Trophoblast cell (in vitro differentiated cells and primary cell): ENCODE measurements around the gene NUP58.

Source experiments
- DNase-seq, 2 donors: peaks; one replicate each; pipeline ENCODE4 v3.0.0-alpha.2; 2016
- H2AFZ ChIP-seq: 2 replicates; pipeline ENCODE4 v1.6.1; 2013; ENCODE audit warnings: low read length, moderate library complexity, mild to moderate bottlenecking; ENCODE audit not compliant: insufficient read depth, poor library complexity
- H2AK5ac ChIP-seq: 2 replicates; pipeline ENCODE4 v1.6.1; 2013; ENCODE audit warnings: mild to moderate bottlenecking, low read length
- H2BK120ac ChIP-seq: 2 replicates; pipeline ENCODE4 v1.6.1; 2013; ENCODE audit warnings: low read length, mild to moderate bottlenecking, moderate library complexity; ENCODE audit not compliant: insufficient read depth, poor library complexity
- H2BK12ac ChIP-seq: 2 replicates; pipeline ENCODE4 v1.6.1; 2013; ENCODE audit warnings: mild to moderate bottlenecking, low read length, moderate library complexity
- H2BK5ac ChIP-seq: 2 replicates; pipeline ENCODE4 v1.6.1; 2013; ENCODE audit warnings: low read length, low read depth, moderate library complexity, mild to moderate bottlenecking; ENCODE audit not compliant: poor library complexity
- H3K14ac ChIP-seq: 2 replicates; pipeline ENCODE4 v1.6.1; 2013; ENCODE audit warnings: mild to moderate bottlenecking, low read length
- H3K18ac ChIP-seq: 2 replicates; pipeline ENCODE4 v1.6.1; 2013; ENCODE audit warnings: mild to moderate bottlenecking, low read length
- H3K23ac ChIP-seq: 2 replicates; pipeline ENCODE4 v1.6.1; 2013; ENCODE audit warnings: low read length
- H3K27ac ChIP-seq: 2 replicates; pipeline ENCODE4 v1.5.1; 2013; ENCODE audit warnings: low read depth, mild to moderate bottlenecking, inconsistent platforms, low read length, moderate library complexity
- H3K27me3 ChIP-seq: 2 replicates; pipeline ENCODE4 v1.6.1; 2013; ENCODE audit warnings: inconsistent platforms, mild to moderate bottlenecking, low read length, moderate library complexity; ENCODE audit not compliant: insufficient read depth
- H3K36me3 ChIP-seq, 2 experiments: 1 replicate in 1 of 2; 2 replicates in 1 of 2; pipeline ENCODE4 v1.6.1; 2013; ENCODE audit warnings: low read length in 2 of 2, mild to moderate bottlenecking in 2 of 2, moderate library complexity in 1 of 2; ENCODE audit not compliant: insufficient read depth in 2 of 2, control insufficient read depth in 1 of 2
- H3K4ac ChIP-seq: 2 replicates; pipeline ENCODE4 v1.6.1; 2013; ENCODE audit warnings: low read depth, mild to moderate bottlenecking, low read length, moderate library complexity
- H3K4me1 ChIP-seq, 2 experiments: 1 replicate in 1 of 2; 2 replicates in 1 of 2; pipeline ENCODE4 v1.6.1; 2013; ENCODE audit warnings: low read length in 2 of 2, mild to moderate bottlenecking in 2 of 2, moderate library complexity in 1 of 2; ENCODE audit not compliant: insufficient read depth in 2 of 2, control insufficient read depth in 1 of 2
- H3K4me2 ChIP-seq: 2 replicates; pipeline ENCODE4 v1.6.1; 2013; ENCODE audit warnings: inconsistent platforms, mild to moderate bottlenecking, low read length, moderate library complexity
- H3K4me3 ChIP-seq: 2 replicates; pipeline ENCODE4 v1.5.1; 2013; ENCODE audit warnings: mild to moderate bottlenecking, low read depth, low read length, inconsistent platforms
- H3K79me1 ChIP-seq: one replicate; pipeline ENCODE4 v1.6.1; 2013; ENCODE audit warnings: low read length
- H3K79me2 ChIP-seq: 2 replicates; pipeline ENCODE4 v1.6.1; 2013; ENCODE audit warnings: low read length, mild to moderate bottlenecking; ENCODE audit not compliant: control insufficient read depth, insufficient read depth, poor library complexity
- H3K9ac ChIP-seq: 2 replicates; pipeline ENCODE4 v1.6.1; 2013; ENCODE audit warnings: mild to moderate bottlenecking, low read length
- H3K9me3 ChIP-seq: 2 replicates; pipeline ENCODE4 v1.6.1; 2013; ENCODE audit warnings: low read depth, mild to moderate bottlenecking, control low read depth, inconsistent platforms, low read length; ENCODE audit not compliant: insufficient read depth
- H4K12ac ChIP-seq: 2 replicates; pipeline ENCODE4 v1.6.1; 2013; ENCODE audit warnings: low read depth, mild to moderate bottlenecking, low read length, moderate library complexity
- H4K8ac ChIP-seq: 2 replicates; pipeline ENCODE4 v1.6.1; 2013; ENCODE audit warnings: low read depth, mild to moderate bottlenecking, low read length, moderate library complexity
- H4K91ac ChIP-seq: one replicate; pipeline ENCODE4 v1.6.1; 2013; ENCODE audit warnings: low read depth, mild to moderate bottlenecking, low read length, moderate library complexity
- WGBS: extraction: QIAGEN DNeasy Blood & Tissue Kit; methylation state at CpG from one replicate; pipeline ENCODE4 v1.1.7; 2013; ENCODE audit warnings: missing lambda C conversion rate; ENCODE audit not compliant: insufficient read length, insufficient coverage; ENCODE audit errors: extremely low coverage; 5-methylcytosine and 5-hydroxymethylcytosine counted together

Gene NUP58

GRCh38 chr13:25391932-25392331 lies 90.5 kb downstream of the NUP58 start:
- no peak overlapping the region for H3K9ac ChIP-seq
- no CpG with 5 or more reads among the region's 4 CpGs for WGBS
- no peak overlapping the region for H3K27ac ChIP-seq

More at GRCh38 chr13:25391932-25392331, 90.5 kb downstream of the NUP58 start:
- Histone ChIP-seq H4K8ac (no peak overlapping the region), H3K14ac (no peak overlapping the region), H2BK120ac (no peak overlapping the region), H3K23ac (no peak overlapping the region), H3K79me2 (no peaks in the 10 kb centered on the region), H3K4me2 (no peak overlapping the region), H3K79me1 (no peaks in the 10 kb centered on the region), H3K4me3 (no peak overlapping the region), H3K9me3 (no peaks in the 10 kb centered on the region), H3K18ac (no peak overlapping the region), H2BK12ac (no peak overlapping the region), H3K27me3 (no peaks in the 10 kb centered on the region), H3K4ac (no peak overlapping the region), H2AK5ac (no peak overlapping the region), H2AFZ (no peak overlapping the region), H2BK5ac (no peak overlapping the region), H4K91ac (no peak overlapping the region), H3K36me3 (no peaks in the 10 kb centered on the region), H4K12ac (no peak overlapping the region), H3K4me1 (no peaks in the 10 kb centered on the region)
- DNase-seq: no peak
